B cell (primary cell): Measurements from ENCODE around the gene RTCB.

ENCODE experiments used
- CTCF ChIP-seq: fragments of 200-600 bp; IDR thresholded peaks from one replicate; pipeline ENCODE4 v1.8.0; 2022; ENCODE audit warnings: antibody characterized with exemption, mild to moderate bottlenecking
- EZH2 ChIP-seq: IDR thresholded peaks from 2 replicates; pipeline ENCODE4 v1.6.1; 2012; ENCODE audit warnings: borderline replicate concordance, low read depth, mild to moderate bottlenecking, moderate library complexity, low read length; ENCODE audit not compliant: insufficient read depth, poor library complexity, severe bottlenecking

GRCh38 chr22:32410459-32410858 lies 1.6 kb downstream of the RTCB start:
- TF ChIP-seq EZH2 (no peak), CTCF (no peak)
